Measurements from ENCODE around the gene RSPH4A.

- TF ChIP-seq CTCF (IDR thresholded peaks at IDR 0.05) (no peak), POLR2A (IDR thresholded peaks at IDR 0.05) (no peak)
These were observed 17.4 kb downstream of the RSPH4A start for GRCh38 chr6:116633685-116634084.
